OCI-LY1 (cell line): ENCODE data around the gene CC2D2A.

Experiments
- EZH2 ChIP-seq: fragments of 200-600 bp; sonication (generic), shearing (Covaris generic); IDR thresholded peaks from 2 replicates; pipeline ENCODE4 v1.8.0; 2017; ENCODE audit warnings: borderline replicate concordance, mixed run types, mild to moderate bottlenecking, antibody characterized with exemption, low read length, moderate library complexity, mixed read lengths
- TF ChIP-seq, protein P1 (sequence below): fragments of 200-600 bp; sonication (generic), shearing (Covaris generic); IDR thresholded peaks from 2 replicates; pipeline ENCODE4 v1.5.1; 2017; ENCODE audit warnings: mild to moderate bottlenecking, antibody characterized with exemption, low read length, moderate library complexity, mixed read lengths

DNA sequence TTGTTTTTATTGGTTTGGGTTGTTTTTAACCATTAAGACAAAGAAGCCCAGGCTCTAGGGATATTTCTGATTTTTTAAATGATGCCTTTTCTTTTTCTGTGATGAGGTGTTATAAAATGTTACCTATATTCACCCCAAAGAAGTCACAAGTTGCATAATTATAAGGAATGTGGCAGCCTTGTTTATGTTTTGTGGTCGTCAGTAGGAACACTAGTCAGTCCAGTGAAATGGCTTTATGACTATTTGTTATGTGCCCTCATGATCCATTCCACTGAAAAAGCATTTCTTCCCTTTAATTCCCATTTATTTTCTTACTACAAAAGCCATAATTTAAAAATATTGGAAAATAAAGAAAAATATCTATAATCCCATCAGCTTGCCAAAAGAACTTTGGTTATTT is 34.4 kb downstream of the CC2D2A start:
- TF ChIP-seq, protein P1, sequence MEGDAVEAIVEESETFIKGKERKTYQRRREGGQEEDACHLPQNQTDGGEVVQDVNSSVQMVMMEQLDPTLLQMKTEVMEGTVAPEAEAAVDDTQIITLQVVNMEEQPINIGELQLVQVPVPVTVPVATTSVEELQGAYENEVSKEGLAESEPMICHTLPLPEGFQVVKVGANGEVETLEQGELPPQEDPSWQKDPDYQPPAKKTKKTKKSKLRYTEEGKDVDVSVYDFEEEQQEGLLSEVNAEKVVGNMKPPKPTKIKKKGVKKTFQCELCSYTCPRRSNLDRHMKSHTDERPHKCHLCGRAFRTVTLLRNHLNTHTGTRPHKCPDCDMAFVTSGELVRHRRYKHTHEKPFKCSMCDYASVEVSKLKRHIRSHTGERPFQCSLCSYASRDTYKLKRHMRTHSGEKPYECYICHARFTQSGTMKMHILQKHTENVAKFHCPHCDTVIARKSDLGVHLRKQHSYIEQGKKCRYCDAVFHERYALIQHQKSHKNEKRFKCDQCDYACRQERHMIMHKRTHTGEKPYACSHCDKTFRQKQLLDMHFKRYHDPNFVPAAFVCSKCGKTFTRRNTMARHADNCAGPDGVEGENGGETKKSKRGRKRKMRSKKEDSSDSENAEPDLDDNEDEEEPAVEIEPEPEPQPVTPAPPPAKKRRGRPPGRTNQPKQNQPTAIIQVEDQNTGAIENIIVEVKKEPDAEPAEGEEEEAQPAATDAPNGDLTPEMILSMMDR, result no peak
- TF ChIP-seq EZH2, result no peak
